GM23338 (cell line): ENCODE measurements around the gene EID2B. TPM values are rescaled to one million over a fixed set of nuclear protein-coding genes. Genes with fewer than 3 reads are reported as not detected.

Experiments
- ATAC-seq: fragments of 200-7000 bp; cut with Tn5 transposase; 3 replicates; pipeline ENCODE4 v1.9.1; 2020
- DNase-seq: peaks from one replicate; pipeline ENCODE4 v3.0.0-alpha.2; 2015; ENCODE audit warnings: low spot score
- H2AFZ ChIP-seq: fragments of 200-600 bp; sonication (generic); 2 replicates; pipeline ENCODE4 v1.8.0; 2016; ENCODE audit warnings: antibody characterized with exemption, mild to moderate bottlenecking, moderate library complexity
- H3F3A ChIP-seq: fragments of 200-600 bp; sonication (generic); replicated peaks from 2 replicates; pipeline ENCODE4 v1.8.0; 2017; ENCODE audit warnings: antibody characterized with exemption, mixed run types, low read depth
- H3K27ac ChIP-seq: fragments of 200-600 bp; sonication (generic); 2 replicates; pipeline ENCODE4 v1.6.1; 2016; ENCODE audit warnings: low read depth
- H3K27me3 ChIP-seq: fragments of 200-600 bp; sonication (generic); 2 replicates; pipeline ENCODE4 v1.8.0; 2016; ENCODE audit warnings: mild to moderate bottlenecking, mixed run types, moderate library complexity; ENCODE audit not compliant: insufficient read depth
- H3K36me3 ChIP-seq: fragments of 200-600 bp; sonication (generic); 2 replicates; pipeline ENCODE4 v1.8.0; 2016; ENCODE audit warnings: mild to moderate bottlenecking; ENCODE audit not compliant: insufficient read depth
- H3K4me1 ChIP-seq: fragments of 200-600 bp; sonication (generic); 2 replicates; pipeline ENCODE4 v1.8.0; 2016; ENCODE audit warnings: mild to moderate bottlenecking, moderate library complexity; ENCODE audit not compliant: insufficient read depth
- H3K4me2 ChIP-seq: fragments of 200-600 bp; sonication (generic); 2 replicates; pipeline ENCODE4 v1.7.1; 2017; ENCODE audit warnings: mixed run types
- H3K4me3 ChIP-seq: fragments of 200-600 bp; sonication (generic); 2 replicates; pipeline ENCODE4 v1.6.1; 2016; ENCODE audit warnings: mixed run types
- H3K79me2 ChIP-seq: fragments of 200-600 bp; sonication (generic); replicated peaks from 2 replicates; pipeline ENCODE4 v1.8.0; 2017; ENCODE audit warnings: mild to moderate bottlenecking; ENCODE audit not compliant: insufficient read depth
- H3K9me2 ChIP-seq: fragments of 200-600 bp; sonication (generic); 2 replicates; pipeline ENCODE4 v1.8.0; 2017; ENCODE audit not compliant: insufficient read depth
- H4K20me1 ChIP-seq: fragments of 200-600 bp; sonication (generic); replicated peaks from 2 replicates; pipeline ENCODE4 v1.8.0; 2017; ENCODE audit warnings: mild to moderate bottlenecking; ENCODE audit not compliant: insufficient read depth
- H3K27ac Mint-ChIP-seq: 2 replicates; pipeline ENCODE4 v1.8.0; 2020; ENCODE audit warnings: inconsistent platforms, mild to moderate bottlenecking, moderate library complexity, mixed read lengths
- H3K27me3 Mint-ChIP-seq: 3 replicates; pipeline ENCODE4 v1.8.0; 2022; ENCODE audit warnings: low read depth, mild to moderate bottlenecking, moderate library complexity, mixed read lengths, inconsistent platforms; ENCODE audit not compliant: insufficient read depth, poor library complexity
- H3K36me3 Mint-ChIP-seq: 3 replicates; pipeline ENCODE4 v1.8.0; 2021; ENCODE audit warnings: low read depth, mild to moderate bottlenecking, inconsistent platforms, moderate library complexity, mixed read lengths
- H3K4me1 Mint-ChIP-seq: 3 replicates; pipeline ENCODE4 v1.8.0; 2020; ENCODE audit warnings: mild to moderate bottlenecking, inconsistent platforms, mixed read lengths
- H3K4me3 Mint-ChIP-seq: 3 replicates; pipeline ENCODE4 v1.8.0; 2021; ENCODE audit warnings: moderate library complexity, mild to moderate bottlenecking, inconsistent platforms, mixed read lengths
- H3K9me3 Mint-ChIP-seq: 3 replicates; pipeline ENCODE4 v1.8.0; 2020; ENCODE audit warnings: moderate library complexity, mild to moderate bottlenecking, inconsistent platforms, mixed read lengths
- CREB1 ChIP-seq: fragments of 250-450 bp; sonication (Bioruptor Pico); IDR thresholded peaks from 2 replicates; pipeline ENCODE4 v1.5.0; 2020; ENCODE audit warnings: low read depth, mild to moderate bottlenecking, moderate library complexity
- EZH2 ChIP-seq: fragments of 200-600 bp; sonication (generic); IDR thresholded peaks from one replicate; pipeline ENCODE4 v1.8.0; 2017; ENCODE audit warnings: antibody characterized with exemption, mild to moderate bottlenecking, low read depth; ENCODE audit not compliant: unreplicated experiment
- JUNB ChIP-seq: IDR thresholded peaks from one replicate; pipeline ENCODE4 v1.6.1; 2016; ENCODE audit warnings: antibody characterized with exemption; ENCODE audit not compliant: unreplicated experiment
- NANOG ChIP-seq: IDR thresholded peaks from 2 replicates; pipeline ENCODE4 v1.6.1; 2016; ENCODE audit warnings: antibody characterized with exemption, borderline replicate concordance
- POLR2AphosphoS5 ChIP-seq: IDR thresholded peaks from 2 replicates; pipeline ENCODE4 v1.6.1; 2016; ENCODE audit warnings: antibody characterized with exemption, low read depth
- ZNF331 ChIP-seq: fragments of 250-450 bp; sonication (Bioruptor Pico); IDR thresholded peaks from 2 replicates; pipeline ENCODE4 v1.5.0; 2020; ENCODE audit warnings: low read depth, mild to moderate bottlenecking, moderate library complexity
- long read RNA-seq: library from polyadenylated mRNA; unstranded; transcript quantifications from one replicate; pipeline ENCODE4 v2.0.0, GENCODE V29; 2020; ENCODE audit not compliant: unreplicated experiment
- polyA plus RNA-seq: library from polyadenylated mRNA; unstranded; fragments of >200 nt; fragmentation: Nextera tagmentation; extraction: Ambion mirVana; gene quantifications from 2 replicates; pipeline ENCODE4 v1.2.1, GENCODE V29; 2016
- total RNA-seq: library from RNA; depleted of rRNA; stranded (reverse); fragments of >200 nt; shearing (Covaris generic); gene quantifications from 2 replicates; pipeline ENCODE4 v1.2.3, GENCODE V29; 2014; rRNA removed
- TF ChIP-seq, protein P1 (sequence below), 2 experiments: fragments of 200-600 bp in 1 of 2; sonication (generic) in 1 of 2; conservative IDR thresholded peaks; 2 replicates each; pipeline versions ENCODE4 v1.5.1 to v1.6.1; 2016 to 2017; ENCODE audit warnings: antibody characterized with exemption in 2 of 2, low read depth in 2 of 2, mild to moderate bottlenecking in 2 of 2, moderate library complexity in 1 of 2
- TF ChIP-seq, protein P2 (sequence below): IDR thresholded peaks from 2 replicates; pipeline ENCODE4 v1.6.1; 2016; ENCODE audit warnings: antibody characterized with exemption
- TF ChIP-seq, protein P3 (sequence below): fragments of 250-450 bp; sonication (Bioruptor Pico); IDR thresholded peaks from 2 replicates; pipeline ENCODE4 v1.5.0; 2020; ENCODE audit warnings: mild to moderate bottlenecking, moderate library complexity

The EID2B gene, protein sequence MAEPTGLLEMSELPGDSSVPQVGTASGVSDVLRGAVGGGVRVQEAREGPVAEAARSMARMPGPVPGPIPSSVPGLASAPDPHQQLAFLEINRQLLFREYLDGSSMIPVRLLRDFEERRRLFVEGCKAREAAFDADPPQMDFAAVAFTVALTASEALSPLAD
- 2.5 and 4.7 TPM in 2 replicates for total RNA-seq
- 4.1 and 4.6 TPM in 2 replicates for polyA plus RNA-seq
- long read RNA-seq, partial matches to known transcripts, result 0 of 4 reads
- long read RNA-seq, other reads (novel, unspliced or antisense), result 0 of 4 reads

DNA sequence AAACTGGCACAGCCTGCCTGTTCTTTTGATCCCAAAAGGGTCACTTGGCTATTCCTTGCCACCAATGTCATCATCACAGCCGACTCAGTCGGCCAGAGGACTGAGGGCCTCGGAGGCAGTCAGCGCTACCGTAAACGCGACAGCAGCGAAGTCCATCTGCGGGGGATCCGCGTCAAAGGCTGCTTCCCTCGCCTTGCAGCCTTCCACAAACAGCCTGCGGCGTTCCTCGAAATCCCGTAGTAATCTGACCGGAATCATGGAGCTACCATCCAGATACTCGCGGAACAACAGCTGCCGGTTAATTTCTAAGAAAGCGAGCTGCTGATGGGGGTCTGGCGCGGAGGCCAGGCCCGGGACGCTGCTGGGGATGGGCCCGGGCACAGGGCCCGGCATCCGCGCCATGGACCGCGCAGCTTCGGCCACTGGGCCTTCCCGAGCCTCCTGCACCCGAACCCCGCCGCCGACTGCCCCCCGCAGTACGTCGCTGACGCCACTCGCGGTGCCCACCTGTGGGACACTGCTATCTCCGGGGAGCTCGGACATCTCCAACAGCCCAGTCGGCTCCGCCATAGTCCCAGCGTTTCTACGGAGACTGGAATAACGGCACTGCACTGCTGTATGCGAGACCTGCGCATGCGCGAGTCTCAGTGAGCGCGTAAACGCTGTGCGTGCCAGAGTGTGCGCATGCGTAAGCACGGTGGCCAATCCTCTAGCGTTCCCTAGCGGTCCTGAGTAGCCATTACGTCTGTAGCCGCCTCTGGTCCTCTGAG is at the start of gene EID2B:
Gene EID2B (minus strand): TSS at position 620 of the 770 bp plus-strand sequence. CDS start 50 bp downstream, at position 570.
- H3K27me3 Mint-ChIP-seq, result peaks cover 11% of the 10 kb centered on the region
- no peaks in the 10 kb centered on the region for H3K9me3 Mint-ChIP-seq
- H3K9me2 ChIP-seq, result no peaks in the 10 kb centered on the region
- no peaks in the 10 kb centered on the region for H3F3A ChIP-seq
- peak within 1 kb of the TSS; percentile 93 for H3K4me3 Mint-ChIP-seq
- peaks cover 15% of the 10 kb centered on the region; the same call in 1 of the 2 replicates for H4K20me1 ChIP-seq
- H3K4me3 ChIP-seq, result peak within 1 kb of the TSS; percentile 94
- H3K27ac ChIP-seq, result no peak within 1 kb of the TSS
- no peaks in the 10 kb centered on the region for H3K27me3 ChIP-seq
- H2AFZ ChIP-seq, result peak within 1 kb of the TSS; percentile 89
- peak within 1 kb of the TSS; percentile 98 for H3K4me2 ChIP-seq
- peak within 1 kb of the TSS; percentile 67; the same call in 1 of the 2 replicates for H3K27ac Mint-ChIP-seq
- no peaks in the 10 kb centered on the region; the same call in 1 of the 3 replicates for H3K4me1 Mint-ChIP-seq
- no peaks in the 10 kb centered on the region for H3K36me3 Mint-ChIP-seq
- TF ChIP-seq NANOG, result no peak
- TF ChIP-seq CREB1 (CRISPR knock-in tag), result peak; percentile 54
- no peak for TF ChIP-seq EZH2
- TF ChIP-seq, protein P1, sequence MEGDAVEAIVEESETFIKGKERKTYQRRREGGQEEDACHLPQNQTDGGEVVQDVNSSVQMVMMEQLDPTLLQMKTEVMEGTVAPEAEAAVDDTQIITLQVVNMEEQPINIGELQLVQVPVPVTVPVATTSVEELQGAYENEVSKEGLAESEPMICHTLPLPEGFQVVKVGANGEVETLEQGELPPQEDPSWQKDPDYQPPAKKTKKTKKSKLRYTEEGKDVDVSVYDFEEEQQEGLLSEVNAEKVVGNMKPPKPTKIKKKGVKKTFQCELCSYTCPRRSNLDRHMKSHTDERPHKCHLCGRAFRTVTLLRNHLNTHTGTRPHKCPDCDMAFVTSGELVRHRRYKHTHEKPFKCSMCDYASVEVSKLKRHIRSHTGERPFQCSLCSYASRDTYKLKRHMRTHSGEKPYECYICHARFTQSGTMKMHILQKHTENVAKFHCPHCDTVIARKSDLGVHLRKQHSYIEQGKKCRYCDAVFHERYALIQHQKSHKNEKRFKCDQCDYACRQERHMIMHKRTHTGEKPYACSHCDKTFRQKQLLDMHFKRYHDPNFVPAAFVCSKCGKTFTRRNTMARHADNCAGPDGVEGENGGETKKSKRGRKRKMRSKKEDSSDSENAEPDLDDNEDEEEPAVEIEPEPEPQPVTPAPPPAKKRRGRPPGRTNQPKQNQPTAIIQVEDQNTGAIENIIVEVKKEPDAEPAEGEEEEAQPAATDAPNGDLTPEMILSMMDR (conservative IDR thresholded peaks at IDR 0.05; ENCODE audit: low read depth in 2 of 2), result peak; percentile 76 to 100
- peak; percentile 94 for TF ChIP-seq POLR2AphosphoS5
- TF ChIP-seq, protein P2, sequence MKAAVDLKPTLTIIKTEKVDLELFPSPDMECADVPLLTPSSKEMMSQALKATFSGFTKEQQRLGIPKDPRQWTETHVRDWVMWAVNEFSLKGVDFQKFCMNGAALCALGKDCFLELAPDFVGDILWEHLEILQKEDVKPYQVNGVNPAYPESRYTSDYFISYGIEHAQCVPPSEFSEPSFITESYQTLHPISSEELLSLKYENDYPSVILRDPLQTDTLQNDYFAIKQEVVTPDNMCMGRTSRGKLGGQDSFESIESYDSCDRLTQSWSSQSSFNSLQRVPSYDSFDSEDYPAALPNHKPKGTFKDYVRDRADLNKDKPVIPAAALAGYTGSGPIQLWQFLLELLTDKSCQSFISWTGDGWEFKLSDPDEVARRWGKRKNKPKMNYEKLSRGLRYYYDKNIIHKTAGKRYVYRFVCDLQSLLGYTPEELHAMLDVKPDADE, result 0 out of 2 replicates have a peak, but pooled peaks have one; percentile 40
- peaks cover 16% of the 10 kb centered on the region; the same call in 1 of the 2 replicates for H3K79me2 ChIP-seq
- no peaks in the 10 kb centered on the region for H3K36me3 ChIP-seq
- DNase-seq, result peak; percentile 97
- ATAC-seq, result peak; percentile 95
- 0 out of 2 replicates have a peak, but pooled peaks cover 3% of the 10 kb centered on the region for H3K4me1 ChIP-seq

DNA sequence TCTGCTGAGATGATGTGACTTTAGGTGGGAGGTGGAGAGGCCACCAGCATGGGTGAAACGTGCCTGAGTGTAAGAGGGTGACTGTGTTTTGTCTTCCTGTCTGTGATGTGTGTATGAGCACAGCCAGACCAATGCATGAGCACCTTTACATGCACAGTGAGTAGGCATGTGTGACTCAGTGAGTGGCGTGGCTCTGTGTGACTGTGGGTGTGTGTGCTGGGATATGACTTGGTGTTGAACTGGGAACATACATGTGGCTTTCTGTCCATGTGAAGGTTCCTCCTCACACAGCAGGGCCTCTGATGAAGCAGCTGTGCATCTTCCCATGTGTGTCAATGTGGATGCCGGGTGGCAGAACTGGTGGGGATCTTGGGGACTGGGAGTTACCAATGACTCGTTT is 49.8 kb upstream of the EID2B start:
- no peaks in the 10 kb centered on the region for H3K36me3 Mint-ChIP-seq
- no peaks in the 10 kb centered on the region for H4K20me1 ChIP-seq
- no peaks in the 10 kb centered on the region for H3K4me1 Mint-ChIP-seq
- H3K4me2 ChIP-seq, result no peak overlapping the region
- no peak overlapping the region for H3K27ac ChIP-seq
- H3K27ac Mint-ChIP-seq, result no peak overlapping the region
- H3K27me3 ChIP-seq, result no peaks in the 10 kb centered on the region
- peaks cover 2% of the 10 kb centered on the region for H3K27me3 Mint-ChIP-seq
- H3K4me1 ChIP-seq, result no peaks in the 10 kb centered on the region
- H3K4me3 Mint-ChIP-seq, result no peak overlapping the region
- H3K4me3 ChIP-seq, result no peak overlapping the region
- no peaks in the 10 kb centered on the region for H3K79me2 ChIP-seq
- H2AFZ ChIP-seq, result no peak overlapping the region
- no peaks in the 10 kb centered on the region for H3K9me2 ChIP-seq
- no peak for DNase-seq
- H3F3A ChIP-seq, result no peaks in the 10 kb centered on the region
- no peak for ATAC-seq
- no peaks in the 10 kb centered on the region for H3K36me3 ChIP-seq
- H3K9me3 Mint-ChIP-seq, result peaks cover 3% of the 10 kb centered on the region
- no peak for TF ChIP-seq CREB1 (CRISPR knock-in tag)
- no peak for TF ChIP-seq EZH2
- no peak for TF ChIP-seq ZNF331 (CRISPR knock-in tag)
- TF ChIP-seq, protein P3, sequence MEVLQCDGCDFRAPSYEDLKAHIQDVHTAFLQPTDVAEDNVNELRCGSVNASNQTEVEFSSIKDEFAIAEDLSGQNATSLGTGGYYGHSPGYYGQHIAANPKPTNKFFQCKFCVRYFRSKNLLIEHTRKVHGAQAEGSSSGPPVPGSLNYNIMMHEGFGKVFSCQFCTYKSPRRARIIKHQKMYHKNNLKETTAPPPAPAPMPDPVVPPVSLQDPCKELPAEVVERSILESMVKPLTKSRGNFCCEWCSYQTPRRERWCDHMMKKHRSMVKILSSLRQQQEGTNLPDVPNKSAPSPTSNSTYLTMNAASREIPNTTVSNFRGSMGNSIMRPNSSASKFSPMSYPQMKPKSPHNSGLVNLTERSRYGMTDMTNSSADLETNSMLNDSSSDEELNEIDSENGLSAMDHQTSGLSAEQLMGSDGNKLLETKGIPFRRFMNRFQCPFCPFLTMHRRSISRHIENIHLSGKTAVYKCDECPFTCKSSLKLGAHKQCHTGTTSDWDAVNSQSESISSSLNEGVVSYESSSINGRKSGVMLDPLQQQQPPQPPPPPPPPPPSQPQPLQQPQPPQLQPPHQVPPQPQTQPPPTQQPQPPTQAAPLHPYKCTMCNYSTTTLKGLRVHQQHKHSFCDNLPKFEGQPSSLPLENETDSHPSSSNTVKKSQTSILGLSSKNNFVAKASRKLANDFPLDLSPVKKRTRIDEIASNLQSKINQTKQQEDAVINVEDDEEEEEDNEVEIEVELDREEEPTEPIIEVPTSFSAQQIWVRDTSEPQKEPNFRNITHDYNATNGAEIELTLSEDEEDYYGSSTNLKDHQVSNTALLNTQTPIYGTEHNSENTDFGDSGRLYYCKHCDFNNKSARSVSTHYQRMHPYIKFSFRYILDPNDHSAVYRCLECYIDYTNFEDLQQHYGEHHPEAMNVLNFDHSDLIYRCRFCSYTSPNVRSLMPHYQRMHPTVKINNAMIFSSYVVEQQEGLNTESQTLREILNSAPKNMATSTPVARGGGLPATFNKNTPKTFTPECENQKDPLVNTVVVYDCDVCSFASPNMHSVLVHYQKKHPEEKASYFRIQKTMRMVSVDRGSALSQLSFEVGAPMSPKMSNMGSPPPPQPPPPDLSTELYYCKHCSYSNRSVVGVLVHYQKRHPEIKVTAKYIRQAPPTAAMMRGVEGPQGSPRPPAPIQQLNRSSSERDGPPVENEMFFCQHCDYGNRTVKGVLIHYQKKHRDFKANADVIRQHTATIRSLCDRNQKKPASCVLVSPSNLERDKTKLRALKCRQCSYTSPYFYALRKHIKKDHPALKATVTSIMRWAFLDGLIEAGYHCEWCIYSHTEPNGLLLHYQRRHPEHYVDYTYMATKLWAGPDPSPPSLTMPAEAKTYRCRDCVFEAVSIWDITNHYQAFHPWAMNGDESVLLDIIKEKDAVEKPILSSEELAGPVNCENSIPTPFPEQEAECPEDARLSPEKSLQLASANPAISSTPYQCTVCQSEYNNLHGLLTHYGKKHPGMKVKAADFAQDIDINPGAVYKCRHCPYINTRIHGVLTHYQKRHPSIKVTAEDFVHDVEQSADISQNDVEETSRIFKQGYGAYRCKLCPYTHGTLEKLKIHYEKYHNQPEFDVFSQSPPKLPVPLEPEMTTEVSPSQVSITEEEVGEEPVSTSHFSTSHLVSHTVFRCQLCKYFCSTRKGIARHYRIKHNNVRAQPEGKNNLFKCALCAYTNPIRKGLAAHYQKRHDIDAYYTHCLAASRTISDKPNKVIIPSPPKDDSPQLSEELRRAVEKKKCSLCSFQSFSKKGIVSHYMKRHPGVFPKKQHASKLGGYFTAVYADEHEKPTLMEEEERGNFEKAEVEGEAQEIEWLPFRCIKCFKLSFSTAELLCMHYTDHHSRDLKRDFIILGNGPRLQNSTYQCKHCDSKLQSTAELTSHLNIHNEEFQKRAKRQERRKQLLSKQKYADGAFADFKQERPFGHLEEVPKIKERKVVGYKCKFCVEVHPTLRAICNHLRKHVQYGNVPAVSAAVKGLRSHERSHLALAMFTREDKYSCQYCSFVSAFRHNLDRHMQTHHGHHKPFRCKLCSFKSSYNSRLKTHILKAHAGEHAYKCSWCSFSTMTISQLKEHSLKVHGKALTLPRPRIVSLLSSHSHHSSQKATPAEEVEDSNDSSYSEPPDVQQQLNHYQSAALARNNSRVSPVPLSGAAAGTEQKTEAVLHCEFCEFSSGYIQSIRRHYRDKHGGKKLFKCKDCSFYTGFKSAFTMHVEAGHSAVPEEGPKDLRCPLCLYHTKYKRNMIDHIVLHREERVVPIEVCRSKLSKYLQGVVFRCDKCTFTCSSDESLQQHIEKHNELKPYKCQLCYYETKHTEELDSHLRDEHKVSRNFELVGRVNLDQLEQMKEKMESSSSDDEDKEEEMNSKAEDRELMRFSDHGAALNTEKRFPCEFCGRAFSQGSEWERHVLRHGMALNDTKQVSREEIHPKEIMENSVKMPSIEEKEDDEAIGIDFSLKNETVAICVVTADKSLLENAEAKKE (CRISPR knock-in tag), result no peak
- TF ChIP-seq JUNB, result no peak
- TF ChIP-seq NANOG, result no peak
